ENCODE results near the gene GFY. TPM values are rescaled to one million over a fixed set of nuclear protein-coding genes. Genes with fewer than 3 reads are reported as not detected.

Gene GFY
- total and polyA plus RNA-seq, 9 of the 15 experiments (the other 6 are each of a cell fraction or from before 2014, with no cell fraction given), result 0.06 to 0.40 (median 0.19) TPM; not detected in 3

DNA sequence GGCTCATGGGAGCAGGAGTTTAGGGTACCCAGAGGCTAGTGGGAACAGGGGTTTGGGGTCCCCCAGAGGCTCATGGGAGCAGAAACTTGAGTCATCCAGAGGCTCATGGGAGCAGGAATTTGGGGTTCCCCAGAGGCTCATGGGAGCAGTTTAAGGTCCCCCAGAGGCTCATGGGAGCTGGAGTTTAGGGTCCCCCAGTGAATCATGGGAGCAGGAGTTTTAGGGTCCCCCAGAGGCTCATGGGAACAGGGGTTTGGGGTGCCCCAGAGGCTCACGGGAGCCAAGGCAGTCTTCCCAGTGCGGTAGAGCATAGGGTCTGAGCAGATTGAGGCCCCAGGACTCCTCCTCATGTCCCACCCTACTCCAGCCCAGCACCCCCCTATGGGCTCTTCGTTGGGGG lies 40.2 kb downstream of the GFY start:
- Histone ChIP-seq H4K20me1 (replicated peaks; ENCODE audit: control insufficient read depth, insufficient read depth, low read length) (peaks cover 5% of the 10 kb centered on the region; the same call in 1 of the 2 replicates), H3K4me2 (ENCODE audit: insufficient read depth, low read length) (no peak overlapping the region), H3K79me2 (ENCODE audit: control insufficient read depth, insufficient read depth, low read length) (no peaks in the 10 kb centered on the region), H3K9me1 (ENCODE audit: control insufficient read depth, insufficient read depth, low read length) (no peaks in the 10 kb centered on the region), H3K27ac (ENCODE audit: extremely low read depth, low read depth, low read length) (no peak overlapping the region), H3K9ac (ENCODE audit: insufficient read depth in 1 of 2, low read depth in 2 of 2, low read length in 2 of 2) (no peak overlapping the region; a peak in 1 of 4 replicates), H3K4me1 (replicated peaks in 1 of 2; ENCODE audit: control insufficient read depth in 2 of 2, insufficient read depth in 2 of 2, low read length in 2 of 2) (peaks cover 5 to 31% of the 10 kb centered on the region in 2 experiments; a peak in 4 of 5 replicates), H3K36me3 (ENCODE audit: control insufficient read depth, insufficient read depth, low read length) (peaks cover 38% of the 10 kb centered on the region; the same call in 2 of the 3 replicates), H2AFZ (ENCODE audit: low read depth, low read length) (no peak overlapping the region), H3K4me3 (no peak overlapping the region), H3K27me3 (ENCODE audit: control insufficient read depth in 2 of 2, insufficient read depth in 2 of 2, low read length in 2 of 2) (no peaks in the 10 kb centered on the region), H3K9me3 (replicated peaks; ENCODE audit: control insufficient read depth, insufficient read depth, low read depth, low read length) (no peaks in the 10 kb centered on the region)
- 96% methylated on average over 2 of the region's 3 CpGs for WGBS (ENCODE audit: insufficient coverage, low coverage, missing lambda C conversion rate)
- POLR2A ChIA-PET, result no interaction called here
- CTCF ChIA-PET (ENCODE audit: low intra/inter-chr PET ratio), result no interaction called here
- intact Hi-C loops (cut with micrococcal nuclease), result no loop called here
- FAIRE-seq (no peak), ATAC-seq (no peak), DNase-seq (ENCODE audit: extremely low read depth in 1 of 4, low spot score in 3 of 4) (peak in 1 of 4 experiments; percentile 25)
- TF ChIP-seq DPF2 (IDR thresholded peaks at IDR 0.05) (no peak), RBM25 (IDR thresholded peaks at IDR 0.05; ENCODE audit: low read depth, low read length, severe bottlenecking) (no peak), MCM5 (IDR thresholded peaks at IDR 0.05; ENCODE audit: low read depth) (no peak), HCFC1 (IDR thresholded peaks at IDR 0.05; ENCODE audit: low read depth, low read length) (peak; percentile 26; the same call in 1 of the 2 replicates)
- TF ChIP-seq, protein P1, sequence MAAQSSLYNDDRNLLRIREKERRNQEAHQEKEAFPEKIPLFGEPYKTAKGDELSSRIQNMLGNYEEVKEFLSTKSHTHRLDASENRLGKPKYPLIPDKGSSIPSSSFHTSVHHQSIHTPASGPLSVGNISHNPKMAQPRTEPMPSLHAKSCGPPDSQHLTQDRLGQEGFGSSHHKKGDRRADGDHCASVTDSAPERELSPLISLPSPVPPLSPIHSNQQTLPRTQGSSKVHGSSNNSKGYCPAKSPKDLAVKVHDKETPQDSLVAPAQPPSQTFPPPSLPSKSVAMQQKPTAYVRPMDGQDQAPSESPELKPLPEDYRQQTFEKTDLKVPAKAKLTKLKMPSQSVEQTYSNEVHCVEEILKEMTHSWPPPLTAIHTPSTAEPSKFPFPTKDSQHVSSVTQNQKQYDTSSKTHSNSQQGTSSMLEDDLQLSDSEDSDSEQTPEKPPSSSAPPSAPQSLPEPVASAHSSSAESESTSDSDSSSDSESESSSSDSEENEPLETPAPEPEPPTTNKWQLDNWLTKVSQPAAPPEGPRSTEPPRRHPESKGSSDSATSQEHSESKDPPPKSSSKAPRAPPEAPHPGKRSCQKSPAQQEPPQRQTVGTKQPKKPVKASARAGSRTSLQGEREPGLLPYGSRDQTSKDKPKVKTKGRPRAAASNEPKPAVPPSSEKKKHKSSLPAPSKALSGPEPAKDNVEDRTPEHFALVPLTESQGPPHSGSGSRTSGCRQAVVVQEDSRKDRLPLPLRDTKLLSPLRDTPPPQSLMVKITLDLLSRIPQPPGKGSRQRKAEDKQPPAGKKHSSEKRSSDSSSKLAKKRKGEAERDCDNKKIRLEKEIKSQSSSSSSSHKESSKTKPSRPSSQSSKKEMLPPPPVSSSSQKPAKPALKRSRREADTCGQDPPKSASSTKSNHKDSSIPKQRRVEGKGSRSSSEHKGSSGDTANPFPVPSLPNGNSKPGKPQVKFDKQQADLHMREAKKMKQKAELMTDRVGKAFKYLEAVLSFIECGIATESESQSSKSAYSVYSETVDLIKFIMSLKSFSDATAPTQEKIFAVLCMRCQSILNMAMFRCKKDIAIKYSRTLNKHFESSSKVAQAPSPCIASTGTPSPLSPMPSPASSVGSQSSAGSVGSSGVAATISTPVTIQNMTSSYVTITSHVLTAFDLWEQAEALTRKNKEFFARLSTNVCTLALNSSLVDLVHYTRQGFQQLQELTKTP (IDR thresholded peaks at IDR 0.05; ENCODE audit: low read depth in 1 of 2, partially characterized antibody in 2 of 2), result peak in 1 of 2 experiments; percentile 90
- BruUV-seq (replicated peaks), result no TSS peak
- in situ Hi-C loops (cut with MboI), result no loop called here
